Measurements from ENCODE around the gene GPR61. TPM values are rescaled to one million over a fixed set of nuclear protein-coding genes. Genes with fewer than 3 reads are reported as not detected.

The GPR61 gene
- total RNA-seq, 2 experiments from 2014 or later, result 0.22 TPM; not detected in 1

GRCh38 chr1:109589177-109589576 lies 49.5 kb downstream of the GPR61 start:
- DNase-seq, result no peak
- TF ChIP-seq CTCF (IDR thresholded peaks at IDR 0.05), result no peak
- intact Hi-C loops (cut with micrococcal nuclease), result no loop called here
- Mint-ChIP-seq H3K9me3 (no peaks in the 10 kb centered on the region), H3K27me3 (no peaks in the 10 kb centered on the region), H3K36me3 (ENCODE audit: low read depth) (peaks cover 30% of the 10 kb centered on the region), H3K4me1 (ENCODE audit: low read depth) (no peaks in the 10 kb centered on the region), H3K27ac (peak overlapping the region; percentile 2), H3K4me3 (no peak overlapping the region)
- POLR2A ChIA-PET, result no interaction called here
- ATAC-seq, result no peak
- CTCF ChIA-PET, result no interaction called here

GRCh38 chr1:109589679-109590078 lies 50.0 kb downstream of the GPR61 start:
- ATAC-seq (no peak), DNase-seq (no peak)
- Mint-ChIP-seq H3K36me3 (ENCODE audit: low read depth) (peaks cover 30% of the 10 kb centered on the region), H3K4me3 (no peak overlapping the region), H3K27me3 (no peaks in the 10 kb centered on the region), H3K4me1 (ENCODE audit: low read depth) (no peaks in the 10 kb centered on the region), H3K9me3 (no peaks in the 10 kb centered on the region), H3K27ac (no peak overlapping the region)
- ChIA-PET CTCF (no interaction called here), POLR2A (no interaction called here)
- intact Hi-C loops (cut with micrococcal nuclease), result no loop called here
- TF ChIP-seq CTCF (IDR thresholded peaks at IDR 0.05), result no peak

- no peaks in the 10 kb centered on the region for H3K9me3 Mint-ChIP-seq
- H3K36me3 Mint-ChIP-seq (ENCODE audit: low read depth), result peaks cover 19% of the 10 kb centered on the region
- intact Hi-C loops (cut with micrococcal nuclease), result no loop called here
- TF ChIP-seq CTCF (IDR thresholded peaks at IDR 0.05), result no peak
- DNase-seq (no peak), ATAC-seq (no peak)
- no peaks in the 10 kb centered on the region for H3K27me3 Mint-ChIP-seq
- CTCF ChIA-PET, result interaction anchor here (1.0 to 1.2 kb wide), 2 partner anchors 12 to 181 kb away, joined by 3 read pairs; no protein-coding TSS in a partner anchor
- POLR2A ChIA-PET, result no interaction called here
- no peak overlapping the region for H3K4me3 Mint-ChIP-seq
- H3K27ac Mint-ChIP-seq, result no peak overlapping the region
- no peaks in the 10 kb centered on the region for H3K4me1 Mint-ChIP-seq (ENCODE audit: low read depth)
These were observed 53.2 kb downstream of the GPR61 start for GRCh38 chr1:109592916-109593315.

- no peak for TF ChIP-seq CTCF (IDR thresholded peaks at IDR 0.05)
- Mint-ChIP-seq H3K36me3 (ENCODE audit: low read depth) (peaks cover 17% of the 10 kb centered on the region), H3K9me3 (no peaks in the 10 kb centered on the region), H3K4me3 (no peak overlapping the region), H3K27ac (no peak overlapping the region), H3K4me1 (ENCODE audit: low read depth) (no peaks in the 10 kb centered on the region), H3K27me3 (no peaks in the 10 kb centered on the region)
- ATAC-seq (no peak), DNase-seq (no peak)
- intact Hi-C loops (cut with micrococcal nuclease), result no loop called here
- ChIA-PET POLR2A (no interaction called here), CTCF (interaction anchor here (1.5 kb wide), 1 partner anchor 45 kb away, joined by 4 read pairs; no protein-coding TSS in a partner anchor)
These were observed 55.9 kb downstream of the GPR61 start for GRCh38 chr1:109595531-109595930.

Other genes starting within 250 kb of the GPR61 start
- gene MYBPHL, start 232.9 kb upstream of the GPR61 start, total RNA-seq, result not detected
- gene SORT1, start 142.0 kb upstream of the GPR61 start, total RNA-seq, result 1 to 10 TPM; 2.5 to 3.2 TPM
- gene PSMA5, start 113.4 kb upstream of the GPR61 start, total RNA-seq, result 100 to 1,000 TPM; 192 to 210 TPM
- gene SYPL2, start 73.3 kb upstream of the GPR61 start, total RNA-seq, result not detected
- gene ATXN7L2, start 56.0 kb upstream of the GPR61 start, total RNA-seq, result 10 to 100 TPM; 11.2 to 13.7 TPM
- 1 to 10 TPM; 7.0 to 9.5 TPM for gene CYB561D1, start 45.8 kb upstream of the GPR61 start, total RNA-seq
- 1 to 10 TPM; 1.3 to 1.7 TPM for gene AMIGO1, start 30.1 kb upstream of the GPR61 start, total RNA-seq
- gene GNAI3, start 8.7 kb downstream of the GPR61 start, total RNA-seq, result 1 to 10 TPM; 7.5 to 7.7 TPM
- under 1 TPM; 0.81 to 0.88 TPM for gene GNAT2, start 79.7 kb downstream of the GPR61 start, total RNA-seq
- 100 to 1,000 TPM; 107 to 119 TPM for gene AMPD2, start 80.0 kb downstream of the GPR61 start, total RNA-seq
- 10 to 100 TPM in 1 of 2 experiments, 1 to 10 TPM in 1; 8.3 to 10.5 TPM for gene GSTM4, start 116.2 kb downstream of the GPR61 start, total RNA-seq
- gene GSTM2, start 128.2 kb downstream of the GPR61 start, total RNA-seq, result 10 to 100 TPM; 13.6 to 16.2 TPM
- gene GSTM1, start 147.9 kb downstream of the GPR61 start, total RNA-seq, result 10 to 100 TPM; 47.9 to 49.6 TPM
- gene GSTM5, start 172.4 kb downstream of the GPR61 start, total RNA-seq, result under 1 TPM; 0.49 to 0.50 TPM
- 10 to 100 TPM; 40.8 to 42.0 TPM for gene GSTM3, start 201.2 kb downstream of the GPR61 start, total RNA-seq
- not detected for gene EPS8L3, start 224.1 kb downstream of the GPR61 start, total RNA-seq

Measured in activated CD8-positive, alpha-beta T cell treated with anti-CD3 and anti-CD28 coated beads for 36 hours (primary cell).